DMS53 treated with DMSO at 0.1 percent for 48 hours (cell line): ENCODE results near the gene SAA2.
"Not testable (repeated sequence)": the region's sequence is repeated elsewhere in the genome, so short reads cannot be mapped to it uniquely, and the experiment has no call there.

Source experiments
- DNase-seq: peaks from one replicate; lab custom pipeline; 2025; ENCODE audit not compliant: unreplicated experiment; lab: John Stamatoyannopoulos, UW

Gene SAA2

DNA sequence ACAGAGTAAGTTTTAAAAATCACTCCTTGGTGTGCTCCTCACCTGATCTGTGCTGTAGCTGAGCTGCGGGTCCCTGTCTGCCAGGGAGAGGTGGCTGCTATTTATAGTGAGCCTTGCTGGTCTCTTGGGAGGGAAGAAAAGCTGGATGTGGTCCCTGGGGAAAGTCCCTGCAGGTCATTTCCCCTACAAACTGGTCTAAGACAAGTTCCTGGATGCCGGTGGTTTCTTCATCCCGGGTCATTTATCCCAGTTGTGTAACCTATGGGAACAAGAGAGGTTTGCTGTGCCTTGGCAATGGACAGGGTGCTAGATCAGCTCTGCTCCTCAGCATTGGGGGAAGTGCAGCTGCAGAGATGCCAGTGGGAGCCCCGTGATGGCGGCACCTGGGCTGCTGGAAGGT, at the start of gene SAA2:
TSS of gene SAA2 (minus strand) at position 108 of the 400 bp plus-strand sequence. CDS start 657 bp downstream, outside the sequence.
- DNase-seq = no peak

DNA sequence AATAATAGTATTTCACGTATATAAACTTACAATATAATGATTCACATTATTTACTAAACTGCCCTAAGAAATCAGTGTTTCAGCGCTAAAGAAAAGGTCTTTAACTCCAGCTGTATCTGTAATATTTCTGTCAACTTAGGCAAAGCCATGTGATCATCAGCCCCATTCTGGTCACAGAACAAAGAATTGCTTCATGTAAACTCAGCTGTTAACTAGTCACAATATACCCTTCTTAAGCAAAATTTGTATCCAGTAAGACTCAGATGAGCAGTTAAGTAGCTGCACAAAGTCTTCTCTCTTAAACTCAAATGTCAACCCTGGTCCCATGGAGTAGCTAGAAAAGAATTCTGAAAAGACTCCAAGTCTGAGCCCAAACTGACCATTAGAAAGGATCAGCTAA, 46.8 kb upstream of the SAA2 start:
- DNase-seq = no peak

DNA sequence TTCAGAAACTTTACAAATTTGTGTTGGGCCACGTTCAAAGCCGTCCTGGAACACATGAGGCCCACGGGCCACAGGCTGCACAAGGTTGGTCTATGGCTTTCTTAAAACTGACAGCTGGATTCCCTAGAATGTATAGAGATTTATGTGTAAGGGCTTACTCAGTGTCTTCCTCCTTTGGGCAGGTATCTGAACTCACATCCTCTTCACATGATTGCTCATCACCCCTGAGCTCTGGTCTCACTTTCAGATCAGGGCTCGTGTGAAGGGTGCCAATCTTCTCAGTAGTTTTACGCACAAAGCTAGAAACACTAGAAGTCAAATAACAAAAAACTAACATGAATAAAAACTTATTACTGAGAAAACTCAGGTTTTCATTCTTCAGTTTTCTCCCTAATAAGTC, 46.4 kb upstream of the SAA2 start:
- no peak for DNase-seq

DNA sequence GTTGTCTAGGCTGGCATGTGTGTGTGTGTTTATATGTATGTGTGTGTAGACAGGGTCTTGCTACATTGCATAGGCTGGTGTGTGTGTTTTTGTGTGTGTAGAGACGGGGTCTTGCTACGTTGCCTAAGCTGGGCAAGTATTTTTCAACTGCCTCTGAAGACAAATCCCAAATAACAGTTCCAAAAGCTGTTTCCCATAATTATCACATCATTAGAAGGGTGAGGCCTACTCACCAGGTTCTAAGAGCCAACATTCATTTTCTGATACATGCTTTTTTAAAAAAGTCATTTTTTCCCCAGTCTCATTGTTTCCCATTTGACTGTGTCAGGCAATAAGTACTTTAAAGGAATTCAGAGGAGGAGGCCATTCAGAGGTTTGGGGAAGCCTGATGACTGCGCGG, 40.4 kb upstream of the SAA2 start:
- no peak for DNase-seq

DNA sequence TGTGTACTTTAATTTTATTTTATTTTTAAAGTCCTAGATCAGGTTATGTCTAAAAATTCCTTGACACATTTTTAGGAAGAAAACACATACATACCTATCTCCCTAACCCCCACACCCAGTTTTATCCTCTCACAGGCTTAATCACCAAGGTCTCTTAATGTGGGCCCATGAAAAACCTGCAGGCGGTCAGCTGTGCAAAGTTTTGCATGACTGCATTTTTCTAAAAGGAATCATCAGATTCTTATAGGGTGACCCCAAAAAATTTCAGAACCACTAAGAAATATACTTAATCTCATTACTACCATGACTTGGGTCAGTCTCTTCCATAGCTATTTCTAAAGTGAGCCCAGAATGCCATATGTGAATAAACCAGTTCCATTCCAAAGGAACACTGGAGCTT, 37.4 kb upstream of the SAA2 start:
- no peak for DNase-seq

DNA sequence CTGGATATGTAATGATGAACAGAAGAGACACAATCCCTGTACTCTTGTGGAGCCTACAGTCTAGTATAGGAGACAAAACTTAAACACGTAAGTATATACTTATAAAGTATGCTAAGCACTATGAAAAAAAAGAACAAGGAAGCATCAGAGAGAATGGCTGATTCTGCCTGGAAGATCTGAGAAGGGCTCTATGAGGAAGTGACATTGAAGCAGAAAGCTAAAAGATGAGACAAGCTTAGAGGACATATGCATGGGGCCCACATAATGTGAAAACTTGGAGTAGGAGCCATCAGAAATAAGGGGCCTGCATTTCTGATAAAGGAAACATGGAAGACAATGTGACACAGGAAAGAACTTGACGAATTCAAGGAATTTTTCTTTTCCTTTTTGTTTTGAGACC, 34.2 kb upstream of the SAA2 start:
- no peak for DNase-seq

DNA sequence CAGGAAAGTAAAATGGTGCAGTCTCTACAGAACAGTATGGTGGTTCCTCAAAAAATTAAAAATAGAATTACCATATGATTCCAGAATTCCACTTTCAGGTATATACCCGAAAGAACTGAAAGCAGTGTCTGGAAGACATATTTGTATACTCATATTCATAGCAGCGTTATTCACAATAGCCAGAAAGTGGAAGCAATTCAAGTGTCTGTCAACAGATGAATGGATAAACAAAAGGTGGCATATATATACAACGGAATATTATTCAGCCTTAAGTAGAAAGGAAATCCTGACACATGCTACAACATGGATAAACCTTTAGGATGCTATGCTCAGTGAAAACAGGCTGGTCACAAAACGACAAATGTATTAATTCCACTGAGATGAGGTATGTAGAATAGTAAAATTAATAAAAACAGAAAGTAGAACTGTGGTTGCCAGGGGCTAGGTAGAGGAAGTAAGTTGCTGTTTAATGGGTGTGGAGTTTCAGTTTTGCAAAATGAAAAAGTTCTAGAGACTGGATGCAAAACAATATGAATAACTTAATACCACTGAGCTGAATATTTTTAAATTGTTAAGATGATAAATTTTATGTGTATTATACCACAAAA, 32.1 kb upstream of the SAA2 start:
- no peak for DNase-seq

DNA sequence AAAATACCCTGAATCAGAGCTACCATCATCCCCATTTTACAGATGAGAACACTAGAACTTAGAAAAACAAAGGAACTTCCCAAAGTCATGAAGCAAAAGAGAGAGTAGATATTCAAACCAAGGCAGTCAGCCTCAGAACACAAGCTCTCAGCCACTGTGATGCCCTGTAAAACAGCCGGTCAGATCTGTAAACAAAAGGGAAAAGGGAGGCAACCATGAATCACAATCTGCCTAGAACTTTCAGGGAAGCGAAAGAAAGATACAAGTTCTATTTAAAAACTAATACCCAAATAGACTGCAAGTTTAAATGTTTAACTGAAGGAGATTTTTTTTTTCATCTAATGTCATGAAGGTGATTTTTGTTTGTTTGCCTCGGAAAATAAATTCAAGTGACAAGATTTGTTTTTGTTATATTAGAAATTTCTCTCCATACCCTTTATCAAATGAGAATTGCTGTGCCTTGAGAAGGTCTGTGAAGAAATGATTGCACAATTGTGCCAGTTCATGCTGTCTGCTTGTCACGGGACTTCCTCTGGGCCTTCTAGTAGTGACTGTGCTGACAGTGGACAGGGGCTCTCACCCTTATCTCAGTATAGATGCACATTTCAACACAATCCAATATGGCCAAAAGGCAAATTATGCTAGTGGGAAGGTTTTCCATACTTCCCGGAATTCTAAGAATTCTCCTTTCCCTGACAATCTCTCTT, 29.2 kb upstream of the SAA2 start:
- no peak for DNase-seq

DNA sequence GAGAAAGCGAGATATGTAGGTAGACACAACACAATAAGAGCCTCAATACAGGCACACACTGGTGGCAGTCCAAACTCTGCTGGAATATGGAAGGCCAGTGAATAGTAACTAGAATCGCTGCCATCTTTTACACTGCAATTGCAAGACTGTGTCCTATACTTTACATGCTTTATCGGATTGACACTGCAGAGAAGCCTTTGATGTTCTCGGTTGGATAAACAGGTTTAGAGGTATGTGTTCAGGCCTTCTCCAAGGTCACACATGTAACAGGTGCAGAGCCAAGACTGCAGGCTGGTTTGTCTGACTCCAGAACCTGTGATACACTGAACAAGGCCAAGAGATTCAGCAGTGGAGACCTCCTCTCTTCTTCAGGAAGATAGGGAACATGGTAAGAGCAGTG, 22.7 kb upstream of the SAA2 start:
- no peak for DNase-seq

DNA sequence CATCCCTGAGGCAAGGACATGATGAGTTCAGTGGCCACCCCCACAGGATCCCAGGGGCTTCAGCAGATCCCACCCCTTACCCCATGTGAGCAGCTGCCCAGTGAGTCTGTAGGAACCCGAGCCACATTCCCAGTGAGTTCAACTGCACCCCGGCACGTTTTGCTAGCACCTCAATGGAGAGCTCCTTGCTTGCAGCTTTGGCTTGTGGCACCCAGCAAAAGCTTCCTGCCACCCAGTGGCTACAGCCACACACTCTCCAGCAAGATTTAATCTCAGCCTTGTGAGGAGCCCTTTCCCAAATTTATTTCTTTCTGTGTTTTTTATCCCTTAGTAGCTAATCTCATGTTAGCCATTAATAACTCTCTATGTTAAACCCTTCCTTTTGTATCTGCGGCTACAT, 21.6 kb upstream of the SAA2 start:
- DNase-seq = no peak

DNA sequence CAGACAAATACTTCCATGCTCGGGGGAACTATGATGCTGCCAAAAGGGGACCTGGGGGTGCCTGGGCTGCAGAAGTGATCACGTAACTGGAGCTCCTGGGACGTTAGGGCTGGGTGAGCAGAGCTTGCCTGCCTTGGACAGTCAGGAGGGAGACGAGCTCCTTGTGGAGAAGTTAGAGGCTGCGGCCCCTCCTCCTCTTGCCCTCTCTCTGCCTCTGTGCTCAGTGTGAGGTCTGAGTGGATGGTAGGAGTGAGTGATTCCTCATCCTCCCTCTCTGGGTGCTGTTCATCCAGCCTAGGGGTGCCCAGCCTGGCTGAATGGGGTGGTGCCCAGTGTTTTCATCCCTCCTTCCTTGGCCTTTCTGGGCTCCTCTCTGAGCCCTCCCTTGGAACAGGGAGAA, 20.8 kb upstream of the SAA2 start:
- not testable (repeated sequence) for DNase-seq

DNA sequence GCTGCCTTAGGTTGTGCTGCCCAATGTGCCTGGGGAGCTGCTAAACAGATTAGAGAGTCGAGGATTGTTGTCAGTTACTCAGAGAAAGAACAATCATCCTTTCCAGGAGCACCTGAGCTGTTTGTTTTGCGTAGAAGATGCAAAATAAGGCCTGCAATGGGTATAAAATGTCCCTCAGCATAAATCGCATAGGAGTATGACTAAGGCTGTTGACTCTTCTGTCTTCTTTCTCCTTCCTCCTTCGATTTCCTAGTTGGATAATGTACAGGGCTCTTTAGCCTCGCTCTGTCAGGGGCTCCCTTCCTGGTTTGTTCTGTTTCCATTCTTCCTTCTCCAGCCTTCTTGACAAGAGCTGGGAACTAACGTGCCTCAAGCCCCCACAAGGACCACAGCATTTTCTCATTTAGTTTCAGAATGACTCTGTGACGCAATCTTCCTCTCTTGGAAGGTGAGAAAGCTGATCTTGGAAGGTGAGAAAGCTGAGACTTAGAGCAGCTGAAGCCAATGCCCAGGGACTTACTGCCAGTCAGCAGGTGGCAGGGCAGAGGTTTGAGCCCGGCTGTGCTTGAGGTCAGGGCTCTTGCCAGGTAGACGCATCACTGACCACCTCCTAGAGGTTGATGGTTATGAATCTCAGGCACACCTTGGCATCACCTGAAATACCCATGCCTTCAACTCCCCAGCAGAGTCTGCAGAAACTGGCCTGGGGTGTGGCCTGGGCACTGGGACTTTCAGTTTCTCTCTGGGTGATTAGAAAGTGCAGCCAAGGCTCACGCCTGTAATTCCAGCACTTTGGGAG, 19.1 kb upstream of the SAA2 start:
- DNase-seq = not testable (repeated sequence)

DNA sequence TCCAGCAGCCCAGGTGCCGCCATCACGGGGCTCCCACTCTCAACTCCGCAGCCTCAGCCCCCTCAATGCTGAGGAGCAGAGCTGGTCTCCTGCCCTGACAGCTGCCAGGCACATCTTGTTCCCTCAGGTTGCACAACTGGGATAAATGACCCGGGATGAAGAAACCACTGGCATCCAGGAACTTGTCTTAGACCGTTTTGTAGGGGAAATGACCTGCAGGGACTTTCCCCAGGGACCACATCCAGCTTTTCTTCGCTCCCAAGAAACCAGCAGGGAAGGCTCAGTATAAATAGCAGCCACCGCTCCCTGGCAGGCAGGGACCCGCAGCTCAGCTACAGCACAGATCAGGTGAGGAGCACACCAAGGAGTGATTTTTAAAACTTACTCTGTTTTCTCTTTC, 17.5 kb upstream of the SAA2 start, which contains the start of gene SAA1:
TSS of gene SAA1 (plus strand) at position 316 of the 400 bp plus-strand sequence. CDS start 624 bp downstream, outside the sequence.
- DNase-seq = no peak

DNA sequence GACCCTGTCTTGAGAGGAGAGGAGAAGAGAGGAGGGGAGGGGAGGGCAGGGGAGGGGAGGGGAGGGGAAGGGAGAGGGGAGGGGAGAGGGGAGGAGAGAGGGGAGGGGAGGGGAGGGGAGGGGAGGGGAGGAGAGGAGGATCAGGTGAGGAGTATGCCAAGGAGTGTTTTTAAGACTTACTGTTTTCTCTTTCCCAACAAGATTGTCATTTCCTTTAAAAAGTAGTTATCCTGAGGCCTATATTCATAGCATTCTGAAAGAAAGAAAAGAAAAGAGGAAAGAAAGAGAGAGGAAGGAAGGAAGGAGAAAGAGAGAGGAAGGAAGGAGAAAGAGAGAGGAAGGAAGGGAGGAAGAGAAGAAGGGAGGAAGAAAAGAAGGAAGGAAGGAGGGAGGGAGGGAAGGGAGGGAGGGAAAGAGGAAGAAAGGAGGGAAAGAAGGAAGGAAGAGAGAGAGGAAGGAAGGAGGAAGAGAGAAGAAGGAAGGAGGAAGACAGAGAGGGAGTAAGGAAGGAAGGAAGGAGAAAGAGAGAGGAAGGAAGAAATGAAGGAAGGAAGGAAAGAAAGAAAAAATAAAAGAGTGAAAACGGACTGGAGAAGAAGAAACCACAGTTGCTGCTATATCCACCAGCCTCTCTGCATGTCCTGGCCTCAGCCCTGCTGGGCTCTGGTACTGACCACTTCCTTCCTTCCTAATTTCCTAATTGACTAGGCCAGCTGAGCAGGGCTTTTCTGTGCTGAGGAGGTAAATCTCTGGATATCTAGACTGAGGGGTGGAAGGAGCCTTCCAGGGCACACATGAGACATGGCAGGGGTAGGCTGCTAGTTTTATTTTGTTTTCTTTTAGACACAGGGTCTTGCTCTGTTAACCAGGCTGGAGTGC, 16.4 kb upstream of the SAA2 start:
- no peak for DNase-seq

DNA sequence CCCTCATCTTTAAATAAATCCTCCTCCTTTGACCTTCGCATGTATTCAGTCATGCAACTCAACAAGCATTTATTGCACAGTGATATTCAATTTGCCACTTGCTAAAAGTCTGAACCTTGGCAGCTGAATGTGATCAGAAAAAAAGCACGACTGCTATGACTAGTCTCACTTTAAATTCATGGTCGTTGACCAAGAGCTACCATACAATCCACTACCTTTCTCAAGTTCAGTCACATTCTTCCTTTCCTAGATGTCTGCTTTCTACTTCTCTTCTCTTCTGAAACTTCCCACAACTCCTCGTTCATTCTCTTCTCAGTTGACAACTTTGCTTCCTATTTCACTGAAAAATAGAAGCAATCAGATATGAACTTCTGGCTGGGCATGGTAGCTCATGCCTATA, 15.6 kb upstream of the SAA2 start:
- no peak for DNase-seq

DNA sequence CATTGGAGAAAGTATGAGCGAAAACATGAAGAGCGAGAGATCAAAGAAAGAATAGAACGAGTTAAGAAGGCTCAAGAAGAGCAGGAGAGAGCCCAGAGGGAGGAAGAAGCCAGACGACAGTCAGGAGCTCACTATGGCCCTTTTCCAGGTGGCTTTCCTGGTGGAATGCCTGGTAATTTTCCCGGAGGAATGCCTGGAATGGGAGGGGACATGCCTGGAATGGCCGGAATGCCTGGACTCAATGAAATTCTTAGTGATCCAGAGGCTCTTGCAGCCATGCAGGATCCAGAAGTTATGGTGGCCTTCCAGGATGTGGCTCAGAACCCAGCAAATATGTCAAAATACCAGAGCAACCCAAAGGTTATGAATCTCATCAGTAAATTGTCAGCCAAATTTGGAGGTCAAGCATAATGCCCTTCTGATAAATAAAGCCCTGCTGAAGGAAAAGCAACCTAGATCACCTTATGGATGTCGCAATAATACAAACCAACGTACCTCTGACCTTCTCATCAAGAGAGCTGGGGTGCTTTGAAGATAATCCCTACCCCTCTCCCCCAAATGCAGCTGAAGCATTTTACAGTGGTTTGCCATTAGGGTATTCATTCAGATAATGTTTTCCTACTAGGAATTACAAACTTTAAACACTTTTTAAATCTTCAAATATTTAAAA, 14.3 kb upstream of the SAA2 start:
- DNase-seq = not testable (repeated sequence)

DNA sequence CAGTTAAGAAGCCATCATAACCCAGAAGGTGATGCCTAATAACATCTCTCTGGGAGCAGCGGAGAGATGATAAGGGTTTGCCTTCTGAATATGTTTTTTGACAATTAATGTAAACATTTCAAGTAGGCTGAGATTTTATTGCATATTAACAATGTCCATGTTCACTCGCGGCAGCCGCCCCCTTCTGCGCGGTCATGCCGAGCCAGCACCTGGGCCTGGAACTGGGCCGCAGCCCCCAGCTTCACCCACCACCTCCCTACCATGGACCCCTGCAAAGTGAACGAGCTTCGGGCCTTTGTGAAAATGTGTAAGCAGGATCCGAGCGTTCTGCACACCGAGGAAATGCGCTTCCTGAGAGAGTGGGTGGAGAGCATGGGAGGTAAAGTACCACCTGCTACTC, 13.3 kb upstream of the SAA2 start:
- DNase-seq = no peak

DNA sequence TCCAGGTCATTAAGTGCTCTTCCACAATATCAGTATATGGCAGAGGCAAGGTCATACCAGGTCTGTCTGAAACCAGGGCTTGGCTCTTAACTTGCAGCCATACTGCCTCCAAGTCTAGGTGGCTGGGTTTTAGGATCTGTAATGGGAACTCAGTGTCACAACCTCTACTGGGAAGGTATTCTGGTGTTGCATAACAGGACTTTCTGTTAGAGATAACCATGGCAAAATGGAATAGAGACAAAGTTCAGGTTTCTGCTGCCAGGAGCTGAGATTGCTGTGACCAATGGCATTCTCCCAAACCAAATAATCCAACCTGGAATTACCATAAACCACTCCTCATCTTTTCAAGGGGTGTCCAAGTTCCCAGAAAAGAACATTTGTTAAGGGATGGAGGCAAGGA, 10.8 kb upstream of the SAA2 start:
- no peak for DNase-seq

DNA sequence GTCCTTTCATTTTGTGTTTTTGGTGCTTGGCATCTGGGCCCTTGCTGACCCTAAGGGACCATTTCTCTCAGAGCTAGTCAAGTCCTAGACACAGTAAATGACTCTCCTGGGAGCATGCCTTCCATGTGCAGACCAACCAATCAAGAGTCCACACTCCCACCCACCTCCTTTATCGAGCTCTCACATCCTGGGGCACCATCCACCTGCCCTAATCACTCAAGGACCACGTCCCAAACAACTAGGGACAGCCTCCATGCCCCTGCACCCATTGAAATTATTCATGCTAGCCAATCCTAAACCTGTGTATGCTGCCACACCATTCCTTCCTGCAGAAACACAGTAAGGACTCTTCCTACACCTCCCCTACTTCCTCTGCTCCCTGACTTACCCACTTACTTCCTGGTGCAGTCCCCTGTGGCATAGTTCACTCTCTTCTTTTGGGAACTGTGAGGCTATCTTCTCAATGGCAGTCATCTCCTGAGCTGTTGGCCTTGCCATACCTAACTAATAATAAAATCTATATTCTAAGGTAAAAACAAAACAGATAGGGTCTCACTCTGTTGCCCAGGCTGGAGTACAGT, 6.4 kb upstream of the SAA2 start:
- no peak for DNase-seq

DNA sequence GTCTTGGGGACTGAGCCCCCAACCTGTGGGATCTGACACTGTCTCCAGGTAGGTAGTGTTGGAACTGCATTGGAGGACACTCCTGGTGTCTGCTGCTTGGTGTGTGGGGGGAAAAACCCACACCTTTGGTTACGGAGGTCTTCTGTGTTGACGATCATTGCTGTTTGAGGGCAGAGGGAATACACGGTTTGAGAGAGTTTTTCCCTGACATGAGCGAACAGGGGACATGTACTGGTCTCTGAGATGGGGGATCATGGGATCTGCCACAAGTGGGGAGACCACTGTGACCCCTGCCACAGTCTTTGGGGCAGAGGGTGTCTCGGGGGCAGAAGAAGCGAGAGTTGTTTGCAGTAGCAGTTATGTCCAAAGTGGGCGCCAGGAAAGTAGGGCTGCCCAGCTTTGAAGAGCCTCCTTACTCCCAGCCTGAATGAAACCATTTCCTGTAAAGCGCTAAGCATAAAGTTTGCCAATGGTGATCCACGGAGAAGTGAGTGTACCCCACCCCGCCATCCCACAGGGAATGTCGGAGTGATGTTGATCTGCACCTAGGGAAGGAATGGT, 5.4 kb upstream of the SAA2 start:
- DNase-seq = no peak
